Left hindlimb (tissue), 1 donor: ENCODE results near the gene OCSTAMP.

Source experiments
- DNase-seq: peaks from one replicate; pipeline ENCODE4 v3.0.0-alpha.2; 2018

OCSTAMP gene

DNA sequence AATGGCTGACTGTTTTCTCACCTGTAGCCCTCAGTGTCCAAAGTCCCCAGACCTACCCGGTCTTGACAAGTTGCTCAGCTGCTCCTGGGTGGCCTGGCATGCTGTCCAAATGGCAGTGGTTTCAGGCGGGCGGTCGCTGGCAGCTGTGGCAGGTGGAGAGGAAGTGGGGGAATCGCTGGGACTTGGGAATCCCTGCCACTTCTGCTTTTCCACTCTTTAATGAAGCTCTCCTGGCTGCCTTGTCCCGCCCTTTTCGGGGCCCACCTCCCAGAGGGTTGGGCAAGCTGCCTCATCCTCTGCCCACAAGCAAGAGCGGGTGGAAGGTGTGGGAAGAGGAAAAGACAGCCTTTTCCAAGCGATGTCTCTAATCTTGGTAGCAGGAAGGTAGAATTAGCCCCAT is at the start of gene OCSTAMP:
OCSTAMP (minus strand) TSS at position 194 of the 400 bp plus-strand sequence; CDS start at position 100, 94 bp downstream.
- DNase-seq = no peak

GRCh38 chr20:46599227-46599987 is 49.0 kb upstream of the OCSTAMP start:
- no peak for DNase-seq

GRCh38 chr20:46595933-46596332 is 45.5 kb upstream of the OCSTAMP start:
- no peak for DNase-seq

- no peak for DNase-seq
Measured at GRCh38 chr20:46594725-46595124, 44.3 kb upstream of the OCSTAMP start.

DNA sequence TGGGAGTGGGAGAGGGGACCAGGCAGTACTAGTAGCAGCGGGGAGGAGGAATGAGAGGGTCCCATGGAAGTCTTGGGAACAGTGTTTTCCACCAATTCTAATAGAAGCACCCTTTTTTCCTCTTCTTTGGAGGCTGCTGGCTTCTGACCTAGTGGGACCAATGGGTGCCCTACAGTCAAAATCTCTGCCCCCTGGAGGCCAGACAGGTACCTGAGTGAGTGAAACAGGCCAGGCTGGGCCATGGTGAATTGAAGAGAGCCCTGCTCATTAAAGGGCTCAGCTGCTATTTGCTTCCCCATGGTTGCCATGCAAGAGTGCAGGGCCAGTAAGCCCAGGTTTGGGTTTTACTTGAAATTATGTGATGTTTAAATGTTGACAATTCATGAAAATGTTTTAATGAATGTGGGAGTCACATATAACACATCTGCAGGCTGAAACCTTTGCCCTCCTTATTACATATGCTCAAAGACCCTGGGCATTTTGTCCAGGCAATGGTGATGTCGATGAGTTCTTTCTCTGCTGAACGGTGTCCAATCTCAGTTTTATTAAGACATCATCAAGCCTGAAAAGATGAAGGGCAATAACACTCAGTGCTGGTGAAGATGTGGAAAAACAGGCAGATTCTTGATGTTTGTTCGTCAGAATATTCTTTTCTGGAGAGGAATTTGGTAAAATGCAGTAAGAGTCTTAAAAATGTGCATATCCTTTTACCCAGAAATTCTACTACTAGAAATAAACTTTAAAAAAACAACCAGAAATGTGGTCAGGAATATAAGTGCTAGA is 42.3 kb upstream of the OCSTAMP start:
- no peak for DNase-seq

DNA sequence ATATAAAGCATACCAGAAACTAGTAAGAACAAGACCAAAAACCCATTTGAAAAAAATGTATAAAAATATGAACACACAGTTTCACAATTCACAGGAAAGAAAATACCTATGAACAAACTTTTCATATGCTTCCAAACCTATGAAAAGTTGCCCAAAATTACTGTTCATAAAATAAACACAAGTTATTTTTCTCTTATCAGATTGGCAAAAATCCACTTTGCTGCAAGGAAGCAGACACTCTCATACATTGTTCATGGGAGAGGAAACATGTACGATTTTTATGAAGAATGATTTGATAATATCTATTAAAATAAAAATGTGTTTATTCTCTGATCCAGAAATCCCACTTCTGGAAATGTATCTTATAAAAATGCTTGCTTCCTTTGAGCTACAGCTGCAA is 40.0 kb upstream of the OCSTAMP start:
- DNase-seq = no peak

DNA sequence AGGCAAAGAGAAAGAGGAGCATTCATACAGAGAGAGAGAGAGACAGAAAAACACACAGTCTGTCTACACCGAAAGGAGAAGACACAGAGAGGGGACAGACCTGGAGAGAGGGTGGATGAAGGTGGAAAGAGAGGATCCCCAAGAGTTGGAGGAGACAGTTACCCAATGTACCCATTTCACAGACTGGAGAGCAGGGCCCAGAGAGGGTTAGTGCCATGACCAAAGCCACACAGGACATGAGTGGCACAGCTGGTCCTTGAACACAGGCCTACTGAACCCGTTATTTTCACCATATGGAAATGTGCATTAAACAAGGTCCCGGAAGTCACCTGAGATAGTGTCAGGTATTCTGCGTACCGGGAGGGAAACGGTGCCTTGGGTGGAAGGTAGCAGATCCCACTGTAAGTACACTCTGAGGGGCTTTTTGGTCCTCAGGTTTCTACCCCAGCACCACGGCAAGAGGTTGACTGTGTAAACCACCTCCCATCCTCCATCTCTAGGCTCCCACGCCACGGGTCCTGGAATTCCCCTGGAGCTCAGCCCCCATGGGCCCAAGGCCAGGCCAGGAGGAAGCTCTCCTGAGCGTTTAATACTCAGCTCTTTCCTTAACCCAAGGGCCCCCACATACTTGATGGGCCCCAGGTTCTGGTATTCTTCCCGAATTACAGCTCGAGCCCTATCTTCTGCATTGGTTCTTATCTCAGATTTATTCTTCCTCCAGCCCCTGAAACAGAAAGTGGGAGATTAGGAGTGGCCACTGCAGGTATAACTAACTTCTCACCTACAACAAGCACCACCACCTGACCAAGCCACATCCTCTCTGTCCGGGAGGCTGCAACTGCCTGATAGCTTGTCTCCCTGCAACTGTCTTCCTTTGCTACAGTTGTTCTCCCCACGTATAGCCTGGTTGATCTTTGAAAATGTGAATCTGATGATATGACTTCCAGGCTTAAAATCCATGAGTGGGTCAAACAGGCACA is 38.4 kb upstream of the OCSTAMP start:
- no peak for DNase-seq

DNA sequence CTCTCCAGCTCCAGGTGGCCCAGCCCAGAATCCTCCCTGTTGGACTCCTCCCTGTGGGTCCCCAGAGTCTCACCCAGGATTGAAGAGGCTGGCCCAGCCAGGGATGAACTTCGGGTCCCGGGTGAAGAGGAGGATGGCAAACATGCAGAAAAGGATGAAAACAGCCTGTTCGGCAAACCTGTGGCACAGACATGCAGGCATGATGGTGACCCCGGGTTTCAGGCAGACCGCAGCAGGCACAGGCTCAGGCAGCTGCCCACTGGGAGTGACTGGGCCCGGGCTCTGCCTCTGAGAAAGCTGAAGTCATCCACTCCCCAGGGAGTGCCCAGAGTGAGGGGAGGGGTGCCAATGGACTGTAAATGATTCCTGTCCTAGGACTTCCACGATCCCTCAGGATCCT is 37.5 kb upstream of the OCSTAMP start:
- no peak for DNase-seq

GRCh38 chr20:46586724-46587123 is 36.3 kb upstream of the OCSTAMP start:
- DNase-seq = no peak

GRCh38 chr20:46584508-46584907 is 34.1 kb upstream of the OCSTAMP start:
- DNase-seq = no peak

GRCh38 chr20:46583411-46584214 is 33.2 kb upstream of the OCSTAMP start:
- DNase-seq = no peak

DNA sequence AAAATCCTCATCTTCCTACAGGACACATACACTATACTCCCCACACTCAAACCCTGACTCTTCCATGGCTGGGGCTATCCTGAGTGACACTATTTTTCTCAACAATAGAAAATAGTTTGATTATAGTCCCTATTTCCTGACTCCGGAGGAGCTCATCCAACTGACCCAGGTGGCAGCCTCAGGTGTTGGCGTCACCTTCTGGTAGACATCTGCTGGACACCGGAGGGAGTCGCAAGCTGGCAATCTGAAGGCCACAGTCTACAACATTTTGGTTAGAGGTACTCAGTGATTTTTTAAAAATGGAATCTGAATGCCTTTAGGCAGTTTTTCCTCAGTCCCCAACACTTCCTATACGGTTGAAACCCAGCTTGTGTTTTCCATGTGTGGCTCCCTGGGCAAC is 32.2 kb upstream of the OCSTAMP start:
- no peak for DNase-seq

DNA sequence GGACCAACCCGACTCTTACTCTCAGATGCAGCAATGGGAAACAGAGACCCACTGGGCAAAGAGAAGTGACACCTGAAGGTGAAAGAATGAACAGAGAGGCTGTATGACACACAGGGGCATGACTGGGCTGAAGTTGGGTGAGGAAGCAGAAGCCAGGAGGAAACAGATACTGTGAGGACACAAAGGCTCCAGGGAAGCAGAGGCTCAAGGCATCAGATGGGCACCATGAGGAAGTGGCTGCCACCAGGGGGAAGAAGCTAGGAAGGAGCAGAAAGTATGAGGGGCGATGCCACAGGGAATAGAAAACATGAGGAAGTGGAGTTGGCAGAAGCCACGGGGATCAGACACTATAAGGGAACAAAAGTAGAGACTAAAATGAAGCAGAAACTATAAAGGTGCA is 30.9 kb upstream of the OCSTAMP start:
- DNase-seq = no peak

DNA sequence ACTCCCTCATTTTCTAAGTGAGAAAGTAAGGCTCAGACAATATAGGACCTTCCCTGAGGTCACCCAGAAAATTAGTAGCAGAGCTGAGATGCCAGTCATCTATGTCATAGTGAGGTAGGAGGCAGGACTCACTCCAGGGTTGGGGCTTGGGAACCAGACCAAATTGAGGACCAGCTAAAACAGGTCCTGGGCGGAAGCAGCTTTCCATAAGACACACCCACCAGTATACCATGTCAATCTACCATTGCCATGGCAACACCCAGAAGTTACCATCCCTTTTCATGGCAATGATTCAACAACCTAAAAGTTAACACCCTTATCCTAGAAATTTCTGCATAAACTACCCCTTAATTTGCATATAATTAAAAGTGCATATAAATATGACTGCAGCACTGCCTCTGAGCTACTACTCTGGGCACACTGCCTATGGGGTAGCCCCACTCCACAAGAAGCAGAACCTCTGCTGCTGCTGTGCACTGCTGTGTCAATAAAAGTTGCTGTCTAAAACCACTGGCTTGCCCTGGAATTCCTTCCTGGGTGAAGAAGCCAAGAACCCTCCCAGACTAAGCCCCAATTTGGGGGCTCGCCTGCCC is 30.3 kb upstream of the OCSTAMP start:
- no peak for DNase-seq

DNA sequence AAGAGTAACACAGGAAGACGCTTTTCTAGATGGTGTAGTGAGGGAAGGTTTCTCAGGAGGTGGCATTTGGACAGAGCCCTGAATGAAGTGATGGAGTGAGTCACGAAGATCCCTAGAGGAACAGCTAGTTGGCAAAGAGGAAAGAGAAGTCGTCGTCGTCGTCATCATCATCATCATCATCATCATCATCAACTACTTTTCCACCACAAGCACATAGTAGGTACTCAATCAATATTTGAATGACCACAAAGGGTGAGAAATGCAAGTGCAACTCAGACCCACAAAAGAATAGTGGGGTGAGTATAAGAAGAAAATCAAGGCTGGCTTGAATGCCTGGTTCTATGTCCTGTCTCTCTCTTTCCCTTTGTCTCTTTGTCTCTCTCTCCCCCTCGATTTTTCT is 28.3 kb upstream of the OCSTAMP start:
- DNase-seq = no peak

DNA sequence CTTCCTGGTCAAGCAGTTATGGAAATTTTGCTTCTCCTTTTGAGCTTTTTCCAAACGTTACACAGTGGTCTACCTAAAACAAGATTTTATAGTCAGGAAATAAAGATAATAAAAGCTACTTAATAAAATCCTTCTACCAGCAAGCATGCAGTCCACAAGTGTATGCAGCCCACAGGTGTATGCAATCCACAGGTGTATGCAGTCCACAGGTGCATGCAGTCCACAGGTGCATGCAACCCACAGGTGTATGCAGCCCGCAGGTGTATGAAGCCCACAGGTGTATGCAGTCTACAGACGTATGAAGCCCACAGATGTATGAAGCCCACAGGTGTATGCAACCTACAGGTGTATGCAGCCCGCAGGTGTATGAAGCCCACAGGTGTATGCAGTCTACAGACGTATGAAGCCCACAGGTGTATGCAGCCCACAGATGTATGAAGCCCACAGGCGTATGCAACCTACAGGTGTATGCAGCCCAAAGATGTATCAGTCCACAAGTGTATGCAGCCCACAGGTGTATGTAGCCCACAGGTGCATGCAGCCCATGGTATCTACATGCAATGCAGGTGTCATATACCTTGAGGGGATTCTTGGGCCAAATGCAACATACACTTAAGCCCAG is 26.4 kb upstream of the OCSTAMP start:
- DNase-seq = no peak

- DNase-seq = no peak
Measured at GRCh38 chr20:46575937-46576461, 25.5 kb upstream of the OCSTAMP start.

DNA sequence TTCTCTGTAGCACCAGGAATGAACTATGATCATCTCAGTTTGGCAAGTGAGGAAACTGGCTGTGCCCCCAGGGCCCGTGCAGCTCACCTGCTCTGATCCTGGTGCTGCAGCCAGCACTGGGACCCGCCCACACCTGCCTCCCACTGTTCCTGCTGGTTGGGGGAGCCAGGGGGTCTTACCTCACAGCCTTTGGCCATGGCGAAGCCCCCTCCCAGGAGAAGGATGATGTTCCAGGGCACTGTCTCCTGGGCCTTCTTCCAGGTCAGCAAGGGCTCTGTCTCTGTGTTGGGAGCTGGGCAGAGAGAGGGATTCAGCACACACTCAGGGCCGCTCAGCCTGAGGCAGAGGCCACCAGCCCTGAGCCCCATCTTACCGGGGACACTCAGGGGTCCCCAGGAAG is 24.9 kb upstream of the OCSTAMP start:
- no peak for DNase-seq

DNA sequence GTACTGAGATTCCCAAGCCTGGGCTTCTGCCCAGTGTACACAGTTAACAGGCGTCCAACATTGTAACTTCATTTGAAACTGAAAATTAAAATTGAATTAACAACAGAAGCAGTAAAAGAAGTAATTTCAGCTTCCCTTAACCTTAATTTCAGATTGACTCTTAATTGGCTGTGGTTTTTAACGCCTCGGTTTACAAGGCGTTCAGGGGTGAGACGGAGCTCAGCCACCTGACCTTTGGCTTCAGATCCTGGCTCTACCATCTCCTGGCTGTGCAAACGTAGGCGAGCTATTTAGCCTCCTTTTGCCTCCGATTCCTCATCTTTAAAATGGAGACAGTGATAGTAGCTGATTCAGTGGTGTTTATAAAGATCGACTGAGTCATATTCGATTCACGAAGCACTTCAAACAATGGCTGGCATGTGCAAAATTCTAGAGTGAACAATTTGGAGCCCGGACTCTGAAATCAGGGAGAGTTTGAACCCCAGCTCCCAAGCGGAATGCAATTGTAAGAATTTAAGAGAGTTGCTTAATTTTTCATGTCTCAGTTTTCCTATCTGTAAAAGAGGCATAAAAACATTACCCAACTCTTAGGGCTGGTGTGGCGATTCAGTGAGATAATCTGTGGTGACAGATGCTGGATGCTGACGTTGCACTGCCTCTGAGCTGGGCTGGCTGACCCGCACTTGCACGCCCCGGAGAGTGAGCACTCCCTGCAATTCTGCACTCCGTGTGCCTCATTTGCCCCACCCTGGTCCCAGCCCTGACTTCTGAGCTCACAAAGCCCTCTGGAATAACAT is 23.5 kb upstream of the OCSTAMP start:
- DNase-seq = no peak

- DNase-seq = no peak
Measured at GRCh38 chr20:46573234-46573633, 22.8 kb upstream of the OCSTAMP start.
